AG04449 (cell line): Measurements from ENCODE around the gene NPTX1.

ENCODE experiments used
- CTCF ChIA-PET: fragments of 350-600 bp; formaldehyde crosslinking; extraction: SDS; loops from one replicate; lab custom pipeline; 2021; ENCODE audit warnings: antibody characterized with exemption; lab: Yijun Ruan, JAX
- POLR2A ChIA-PET: fragments of 400-600, 350-600 bp; formaldehyde crosslinking; extraction: SDS; loops from one replicate; lab custom pipeline; 2020; ENCODE audit warnings: antibody characterized with exemption, inconsistent platforms; lab: Yijun Ruan, JAX
- DNase-seq: peaks from one replicate; pipeline ENCODE4 v3.0.0-alpha.2; 2010; ENCODE audit warnings: low read depth, low spot score
- H3K4me3 ChIP-seq: 2 replicates; pipeline ENCODE4 v1.5.1; 2011; ENCODE audit warnings: low read depth, mild to moderate bottlenecking, control low read depth, low read length
- TF ChIP-seq, protein P1 (sequence below): IDR thresholded peaks from one replicate; pipeline ENCODE4 v1.5.1; 2011; ENCODE audit warnings: mild to moderate bottlenecking, moderate library complexity, low read length, control low read depth, inconsistent platforms; ENCODE audit not compliant: insufficient read depth; ENCODE audit errors: missing control alignments

Gene NPTX1

DNA sequence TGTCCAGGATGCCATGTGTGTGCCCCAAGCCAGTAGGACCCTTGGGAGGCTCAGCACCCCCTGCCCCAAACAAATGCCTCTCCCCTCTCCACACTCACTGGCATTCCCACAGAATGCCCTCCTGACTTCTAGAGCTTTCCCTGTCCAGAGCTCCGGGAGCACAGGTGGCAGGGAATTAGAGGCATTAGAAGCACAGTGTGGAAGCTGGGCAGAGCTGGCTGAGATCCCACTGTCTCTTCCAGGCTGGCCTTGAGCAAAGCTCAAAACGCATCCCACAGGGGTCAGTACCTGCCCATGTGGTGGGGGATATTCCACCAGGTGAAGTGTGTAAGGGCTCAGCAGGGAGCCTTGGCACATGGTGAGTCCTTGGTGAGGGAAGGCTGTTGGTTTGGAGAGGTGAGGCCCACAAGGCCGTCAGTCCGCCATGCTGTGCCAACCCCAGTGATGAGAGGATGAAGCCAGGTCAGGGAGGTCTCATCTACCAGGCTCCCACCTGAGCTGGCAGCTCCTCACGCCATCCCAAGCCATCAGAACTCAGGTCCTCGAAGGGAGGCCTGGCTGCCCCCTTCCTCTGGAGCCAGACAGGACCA lies 43.4 kb downstream of the NPTX1 start:
- ChIA-PET CTCF (interaction anchor here (1.0 kb wide), 1 partner anchor 552 kb away, joined by 3 read pairs; no protein-coding TSS in a partner anchor), POLR2A (interaction anchor here (1.3 kb wide), 1 partner anchor 21 kb away, joined by 4 read pairs; no protein-coding TSS in a partner anchor)
- DNase-seq: no peak
- no peak overlapping the region for H3K4me3 ChIP-seq
- TF ChIP-seq, protein P1, sequence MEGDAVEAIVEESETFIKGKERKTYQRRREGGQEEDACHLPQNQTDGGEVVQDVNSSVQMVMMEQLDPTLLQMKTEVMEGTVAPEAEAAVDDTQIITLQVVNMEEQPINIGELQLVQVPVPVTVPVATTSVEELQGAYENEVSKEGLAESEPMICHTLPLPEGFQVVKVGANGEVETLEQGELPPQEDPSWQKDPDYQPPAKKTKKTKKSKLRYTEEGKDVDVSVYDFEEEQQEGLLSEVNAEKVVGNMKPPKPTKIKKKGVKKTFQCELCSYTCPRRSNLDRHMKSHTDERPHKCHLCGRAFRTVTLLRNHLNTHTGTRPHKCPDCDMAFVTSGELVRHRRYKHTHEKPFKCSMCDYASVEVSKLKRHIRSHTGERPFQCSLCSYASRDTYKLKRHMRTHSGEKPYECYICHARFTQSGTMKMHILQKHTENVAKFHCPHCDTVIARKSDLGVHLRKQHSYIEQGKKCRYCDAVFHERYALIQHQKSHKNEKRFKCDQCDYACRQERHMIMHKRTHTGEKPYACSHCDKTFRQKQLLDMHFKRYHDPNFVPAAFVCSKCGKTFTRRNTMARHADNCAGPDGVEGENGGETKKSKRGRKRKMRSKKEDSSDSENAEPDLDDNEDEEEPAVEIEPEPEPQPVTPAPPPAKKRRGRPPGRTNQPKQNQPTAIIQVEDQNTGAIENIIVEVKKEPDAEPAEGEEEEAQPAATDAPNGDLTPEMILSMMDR: no peak

DNA sequence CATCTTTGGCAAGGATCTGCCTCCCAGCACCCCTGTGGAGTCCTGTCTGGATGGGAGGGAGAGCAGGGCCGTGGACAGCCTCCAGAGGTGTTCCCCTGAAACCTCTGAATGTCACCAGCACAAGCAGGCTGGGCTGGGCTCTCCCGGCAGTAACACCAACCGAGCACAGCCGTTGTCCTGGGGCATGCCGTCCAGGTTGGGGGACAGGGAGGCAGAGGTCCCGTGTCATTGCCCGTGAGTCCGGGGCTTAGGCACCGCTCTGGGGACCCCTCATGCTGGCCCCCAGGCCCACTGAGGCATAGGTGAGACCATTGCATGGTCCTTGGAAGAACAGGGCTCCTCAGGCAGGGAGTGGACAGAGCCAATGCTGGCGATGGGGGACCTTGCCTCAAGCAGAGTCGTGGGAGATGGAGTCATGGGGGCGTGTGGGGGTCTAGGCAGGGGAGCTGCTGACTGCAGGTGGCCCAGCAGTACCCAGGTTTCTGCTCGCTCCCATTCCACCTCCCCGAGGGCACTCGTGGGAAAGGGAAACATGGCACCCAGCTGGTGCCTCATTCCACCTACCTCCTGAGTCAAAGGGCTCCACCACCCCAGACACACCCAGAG lies 44.0 kb downstream of the NPTX1 start:
- POLR2A ChIA-PET: interaction anchor here (1.3 kb wide), 1 partner anchor 22 kb away, joined by 4 read pairs; no protein-coding TSS in a partner anchor
- CTCF ChIA-PET: interaction anchor here (1.0 kb wide), 1 partner anchor 552 kb away, joined by 3 read pairs; no protein-coding TSS in a partner anchor
- TF ChIP-seq, protein P1: no peak

DNA sequence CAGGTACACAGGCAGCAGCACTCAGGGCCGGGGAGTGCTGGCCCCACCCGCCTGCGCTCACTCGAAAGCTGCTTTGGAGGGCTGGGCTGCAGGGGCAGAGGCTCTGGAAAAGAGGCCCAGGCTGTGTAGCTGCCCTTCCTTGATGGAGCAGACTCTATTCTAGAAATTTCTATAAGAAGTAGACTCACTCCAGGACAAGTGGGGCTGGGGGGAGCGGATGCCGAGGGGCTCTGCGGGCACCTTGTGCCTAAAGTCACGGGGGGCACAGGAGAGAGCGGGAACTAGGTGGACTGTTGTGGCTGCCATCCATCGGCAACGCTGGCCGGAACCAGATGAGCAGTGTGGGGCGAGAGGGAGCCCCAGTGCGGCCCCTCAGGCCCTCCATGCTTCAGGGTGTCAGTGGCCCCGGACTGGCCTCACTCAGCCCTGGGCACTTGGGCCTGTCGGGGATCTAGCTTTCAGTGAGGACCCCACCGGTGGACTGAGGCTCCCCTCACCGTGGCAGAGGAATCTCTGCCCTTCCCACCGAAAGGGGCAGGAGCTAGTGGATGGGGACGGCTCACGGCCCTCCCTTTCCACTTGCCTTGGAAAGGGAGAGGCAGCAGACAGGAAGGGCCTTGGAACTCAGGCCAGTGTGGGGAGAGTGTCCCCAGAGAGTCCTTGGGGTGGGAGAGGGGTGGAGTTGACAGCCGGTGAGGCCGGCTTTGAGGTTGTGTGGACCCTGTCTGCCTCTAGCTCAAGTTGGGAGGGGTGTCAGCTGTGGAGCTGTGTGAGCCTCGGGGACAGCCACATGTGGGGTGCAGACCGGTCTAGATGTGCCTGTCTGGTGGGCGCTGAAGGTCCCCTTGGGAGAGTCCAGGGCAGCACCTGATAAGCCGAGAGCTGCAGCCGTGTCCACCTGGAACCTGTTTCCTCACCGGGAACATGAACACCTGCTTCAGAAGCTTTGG lies 44.9 kb downstream of the NPTX1 start:
- no peak for DNase-seq
- CTCF ChIA-PET: interaction anchor here (1.0 to 9.1 kb wide), 2 partner anchors 141 to 538 kb away, joined by 3 to 140 read pairs; no protein-coding TSS in a partner anchor
- TF ChIP-seq, protein P1: no peak
- POLR2A ChIA-PET: interaction anchor here (0.7 to 1.3 kb wide), 2 partner anchors 23 kb away, joined by 4 read pairs; no protein-coding TSS in a partner anchor
- H3K4me3 ChIP-seq: no peak overlapping the region

More for the DNA sequence above, 44.0 kb downstream of the NPTX1 start:
- H3K4me3 ChIP-seq: no peak overlapping the region
- DNase-seq: no peak

DNA sequence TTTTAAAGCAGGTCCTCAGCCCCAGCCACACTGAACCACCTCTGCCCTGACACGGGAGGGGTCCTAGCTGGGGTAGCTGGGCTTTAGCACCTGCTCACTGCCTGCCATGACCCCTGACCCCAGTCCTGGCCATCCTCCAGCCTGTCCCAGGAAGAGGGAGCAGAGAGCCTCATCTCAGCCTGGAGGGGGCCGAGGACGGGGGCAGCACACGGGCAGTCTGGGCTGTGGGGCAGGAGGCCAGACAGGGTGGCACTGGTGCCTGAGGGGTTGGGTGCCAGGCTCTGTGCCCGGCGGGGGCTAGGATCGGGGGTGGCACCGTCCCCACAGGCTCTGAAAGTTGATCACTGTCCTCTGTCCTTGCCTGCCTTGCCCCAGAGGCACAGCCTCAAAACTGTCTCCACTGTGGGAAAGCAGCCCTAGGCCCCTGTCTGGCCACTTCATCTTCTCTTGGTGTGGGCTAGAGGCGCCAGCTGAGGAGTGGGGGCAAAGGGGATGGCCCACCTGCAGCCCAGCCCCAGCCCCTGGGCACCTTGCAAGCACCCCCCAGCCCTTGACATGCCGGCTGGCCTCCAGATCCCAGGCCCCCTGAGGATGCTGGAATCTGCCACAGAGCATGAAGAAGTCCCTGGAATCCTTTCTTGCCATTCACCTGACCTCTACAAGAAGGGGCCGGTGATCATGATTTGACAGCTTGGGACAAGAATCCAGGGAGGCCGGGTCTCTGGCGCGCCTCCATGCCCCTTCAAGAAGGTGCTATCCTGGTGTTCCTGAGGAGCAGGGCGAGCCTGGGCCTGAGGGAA lies 45.8 kb downstream of the NPTX1 start:
- H3K4me3 ChIP-seq: no peak overlapping the region
- no peak for DNase-seq
- ChIA-PET POLR2A (interaction anchor here (0.7 kb wide), 1 partner anchor 24 kb away, joined by 4 read pairs; no protein-coding TSS in a partner anchor), CTCF (interaction anchor here (1.0 to 9.1 kb wide), 2 partner anchors 142 to 539 kb away, joined by 3 to 140 read pairs; no protein-coding TSS in a partner anchor)
- TF ChIP-seq, protein P1: no peak

DNA sequence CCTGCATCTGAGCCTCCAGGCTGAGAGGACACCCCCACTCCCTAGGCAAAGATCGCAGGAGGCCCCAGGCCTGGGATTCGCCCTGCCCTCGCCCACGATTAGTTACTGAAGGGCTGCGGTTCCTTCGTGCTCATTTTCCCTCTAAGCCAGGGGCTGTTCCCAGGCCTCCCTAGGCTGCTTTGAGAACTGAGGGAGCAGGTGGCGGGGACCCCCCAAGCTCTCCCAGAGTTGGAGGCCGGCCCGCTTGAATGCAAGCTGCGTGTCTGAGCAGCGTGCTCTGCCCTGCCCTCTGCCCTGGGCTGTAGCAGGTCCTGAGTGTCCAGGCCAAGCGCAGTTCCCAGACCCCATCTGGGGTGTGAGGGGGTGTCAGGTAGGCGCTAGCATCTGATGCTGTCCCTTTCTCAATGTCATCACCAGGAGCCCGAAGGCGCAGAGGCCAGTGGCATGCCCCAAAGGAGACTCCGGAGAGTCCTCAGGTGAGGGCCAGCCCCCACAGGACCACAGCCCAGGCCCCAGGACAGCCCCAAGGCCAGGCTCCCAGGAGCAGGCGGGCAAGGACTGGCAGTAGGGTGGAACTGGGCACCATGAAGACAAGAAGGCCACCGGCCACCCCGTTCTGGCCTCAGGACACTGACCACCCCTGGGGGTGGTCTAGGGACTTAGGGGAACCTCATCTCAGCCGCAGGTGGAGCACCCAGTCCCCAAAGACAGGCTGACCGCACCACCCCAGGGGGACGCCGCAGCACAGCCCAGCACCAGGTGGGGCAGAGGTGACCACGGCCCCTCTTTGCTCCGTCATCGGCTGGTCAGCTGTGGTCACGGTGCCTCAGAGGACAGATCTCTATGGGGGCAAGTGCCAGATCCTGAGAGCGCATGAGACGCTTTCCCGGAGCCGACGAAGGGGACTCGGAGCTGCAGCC lies 46.8 kb downstream of the NPTX1 start:
- no peak for DNase-seq
- H3K4me3 ChIP-seq: no peak overlapping the region
- ChIA-PET CTCF (interaction anchor here (1.0 to 9.1 kb wide), 3 partner anchors 14 to 540 kb away, joined by 3 to 140 read pairs (median 32); partner anchors contain the start of gene ENDOV), POLR2A (no interaction called here)
- TF ChIP-seq, protein P1: no peak
